ENCODE results near the gene ICAM2.
"Not testable (repeated sequence)": the region's sequence is repeated elsewhere in the genome, so short reads cannot be mapped to it uniquely, and the experiment has no call there.

Gene ICAM2

GRCh38 chr17:64041912-64042311, 21.5 kb upstream of the ICAM2 start:
- DNase-seq: no peak

GRCh38 chr17:64040206-64040605, 19.8 kb upstream of the ICAM2 start:
- no peak for DNase-seq

GRCh38 chr17:64039106-64039400, 18.6 kb upstream of the ICAM2 start:
- DNase-seq: no peak

- DNase-seq: no peak
Observed at GRCh38 chr17:64038331-64039105, 18.1 kb upstream of the ICAM2 start.

- DNase-seq: no peak
Observed at GRCh38 chr17:64037802-64038201, 17.4 kb upstream of the ICAM2 start.

- no peak for DNase-seq
Observed at GRCh38 chr17:64037180-64037579, 16.7 kb upstream of the ICAM2 start.

GRCh38 chr17:64036198-64036922, 15.9 kb upstream of the ICAM2 start:
- DNase-seq: no peak

GRCh38 chr17:64032081-64032480, 11.6 kb upstream of the ICAM2 start:
- no peak for DNase-seq

GRCh38 chr17:64028874-64029464, 8.5 kb upstream of the ICAM2 start:
- peak in 1 of 2 experiments; percentile 25 for DNase-seq

GRCh38 chr17:64025732-64026294, 5.4 kb upstream of the ICAM2 start:
- peak in 1 of 2 experiments; percentile 2 for DNase-seq

- no peak for DNase-seq
Observed at GRCh38 chr17:64024781-64025731, 4.6 kb upstream of the ICAM2 start.

GRCh38 chr17:64024215-64024654, 3.8 kb upstream of the ICAM2 start:
- no peak for DNase-seq

GRCh38 chr17:64022611-64023063, 2.2 kb upstream of the ICAM2 start:
- DNase-seq: no peak

- not testable (repeated sequence) for DNase-seq
Observed at GRCh38 chr17:64019551-64019961, 877 bp downstream of the ICAM2 start.

GRCh38 chr17:64017381-64017980, 3.0 kb downstream of the ICAM2 start:
- no peak for DNase-seq

GRCh38 chr17:64016974-64017373, 3.5 kb downstream of the ICAM2 start:
- no peak for DNase-seq

GRCh38 chr17:64016231-64016784, 4.1 kb downstream of the ICAM2 start:
- DNase-seq: no peak

GRCh38 chr17:64015447-64015846, 5.0 kb downstream of the ICAM2 start:
- DNase-seq: no peak

- no peak for DNase-seq
Observed at GRCh38 chr17:64009571-64010402, 10.6 kb downstream of the ICAM2 start.

- DNase-seq: no peak
Observed at GRCh38 chr17:64008830-64009229, 11.6 kb downstream of the ICAM2 start.

GRCh38 chr17:64008346-64008745, 12.1 kb downstream of the ICAM2 start:
- no peak for DNase-seq

Measured in cerebellar nuclear complex (tissue), 1 donor.